Effector memory CD8-positive, alpha-beta T cell (primary cell): ENCODE measurements around the gene RFTN2.
"Not testable (repeated sequence)": the region's sequence is repeated elsewhere in the genome, so short reads cannot be mapped to it uniquely, and the experiment has no call there.

Source experiments
- ATAC-seq: fragments of 150-1000 bp; cut with Tn5 transposase; replicated peaks from 2 replicates; pipeline ENCODE4 v1.10.0; 2021; ENCODE audit warnings: mild to moderate bottlenecking, moderate library complexity
- DNase-seq, 3 experiments: peaks; one replicate each; pipeline ENCODE4 v3.0.0; 2021
- H3K27ac Mint-ChIP-seq, 2 donors: one replicate each; pipeline ENCODE4 v1.8.0; 2022; ENCODE audit warnings: mild to moderate bottlenecking in 2 of 2, mixed read lengths in 2 of 2, moderate library complexity in 2 of 2
- H3K27me3 Mint-ChIP-seq, 2 donors: one replicate each; pipeline ENCODE4 v1.8.0; 2022; ENCODE audit warnings: mixed read lengths in 2 of 2
- H3K36me3 Mint-ChIP-seq: one replicate; pipeline ENCODE4 v1.8.0; 2022; ENCODE audit warnings: mild to moderate bottlenecking, moderate library complexity, mixed read lengths; ENCODE audit not compliant: insufficient read depth
- H3K4me1 Mint-ChIP-seq, 2 donors: one replicate each; pipeline ENCODE4 v1.8.0; 2022; ENCODE audit warnings: low read depth in 2 of 2, mixed read lengths in 2 of 2
- H3K4me3 Mint-ChIP-seq, 2 donors: one replicate each; pipeline ENCODE4 v1.8.0; 2022; ENCODE audit warnings: mild to moderate bottlenecking in 2 of 2, mixed read lengths in 2 of 2, moderate library complexity in 2 of 2
- H3K9me3 Mint-ChIP-seq, 2 donors: one replicate each; pipeline ENCODE4 v1.8.0; 2022; ENCODE audit warnings: mixed read lengths in 2 of 2

RFTN2 gene

DNA sequence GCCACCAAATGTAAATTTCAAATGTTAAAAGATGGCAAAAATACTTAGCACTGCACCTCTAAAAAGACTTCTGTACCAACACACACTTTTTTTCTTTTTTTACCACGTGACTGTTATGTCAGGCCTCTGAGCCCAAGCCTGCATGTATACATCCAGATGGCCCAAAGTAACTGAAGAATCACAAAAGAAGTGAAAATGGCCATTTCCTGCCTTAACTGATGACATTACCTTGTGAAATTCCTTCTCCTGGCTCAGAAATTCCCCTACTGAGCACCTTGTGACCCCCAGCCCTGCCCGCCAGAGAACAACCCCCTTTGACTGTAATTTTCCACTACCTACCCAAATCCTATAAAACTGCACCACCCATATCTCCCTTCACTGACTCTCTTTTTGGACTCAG, 97.1 kb downstream of the RFTN2 start:
- H3K36me3 Mint-ChIP-seq, H3K4me3 Mint-ChIP-seq, ATAC-seq: not testable (repeated sequence)

GRCh38 chr2:197577446-197577845, 97.9 kb downstream of the RFTN2 start:
- no peak for DNase-seq
- no peak for ATAC-seq
- Mint-ChIP-seq H3K27me3 (no peaks in the 10 kb centered on the region), H3K4me1 (no peaks in the 10 kb centered on the region), H3K36me3 (no peaks in the 10 kb centered on the region), H3K4me3 (no peak overlapping the region), H3K27ac (no peak overlapping the region), H3K9me3 (no peaks in the 10 kb centered on the region)

More for the DNA sequence above, 97.1 kb downstream of the RFTN2 start:
- not testable (repeated sequence) for H3K27ac Mint-ChIP-seq, DNase-seq, H3K27me3 Mint-ChIP-seq, H3K9me3 Mint-ChIP-seq, H3K4me1 Mint-ChIP-seq

DNA sequence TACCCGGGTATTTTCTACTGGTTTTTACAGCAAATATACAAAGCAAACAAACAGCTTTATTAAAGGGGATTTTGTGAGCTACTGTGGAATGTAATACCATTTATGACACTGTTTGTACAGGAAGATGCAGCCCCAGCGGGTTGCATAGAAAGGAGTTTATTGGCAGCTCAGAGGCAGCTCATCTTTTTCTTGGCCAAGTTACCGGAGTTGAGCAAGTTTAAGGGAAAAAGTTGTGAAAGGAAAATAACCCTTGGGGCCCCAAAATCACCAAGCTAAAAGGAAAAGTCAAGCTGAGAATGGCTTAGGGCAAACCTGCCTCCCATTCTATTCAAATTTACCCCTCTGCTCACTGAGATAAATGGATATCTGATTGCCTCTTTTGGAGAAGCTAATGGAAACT, 98.8 kb downstream of the RFTN2 start:
- Mint-ChIP-seq H3K9me3 (no peaks in the 10 kb centered on the region), H3K4me3 (no peak overlapping the region), H3K36me3 (no peaks in the 10 kb centered on the region), H3K4me1 (no peaks in the 10 kb centered on the region), H3K27me3 (no peaks in the 10 kb centered on the region), H3K27ac (no peak overlapping the region)
- ATAC-seq, result no peak
- no peak for DNase-seq

DNA sequence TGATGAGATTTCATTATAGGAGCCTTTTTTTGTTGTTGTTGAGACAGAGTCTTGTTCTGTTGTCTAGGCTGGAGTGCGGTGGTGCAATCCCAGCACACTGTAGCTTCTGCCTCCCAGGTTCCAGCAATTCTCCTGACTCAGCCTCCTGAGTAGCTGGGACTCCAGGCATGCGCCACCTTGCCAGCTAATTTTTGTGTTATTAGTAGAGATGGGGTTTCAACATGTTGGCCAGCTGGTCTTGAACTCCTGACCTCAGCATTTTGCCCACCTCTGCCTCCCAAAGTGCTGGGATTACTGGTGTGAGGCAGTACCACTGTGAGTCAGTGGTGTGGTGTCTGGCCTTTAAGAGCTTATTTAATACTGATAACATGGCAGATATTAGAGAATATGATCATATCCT, 99.4 kb downstream of the RFTN2 start:
- no peak overlapping the region for H3K27ac Mint-ChIP-seq
- H3K27me3 Mint-ChIP-seq, result no peaks in the 10 kb centered on the region
- no peaks in the 10 kb centered on the region for H3K4me1 Mint-ChIP-seq
- no peak for ATAC-seq
- no peaks in the 10 kb centered on the region for H3K36me3 Mint-ChIP-seq
- no peaks in the 10 kb centered on the region for H3K9me3 Mint-ChIP-seq
- no peak for DNase-seq
- no peak overlapping the region for H3K4me3 Mint-ChIP-seq

DNA sequence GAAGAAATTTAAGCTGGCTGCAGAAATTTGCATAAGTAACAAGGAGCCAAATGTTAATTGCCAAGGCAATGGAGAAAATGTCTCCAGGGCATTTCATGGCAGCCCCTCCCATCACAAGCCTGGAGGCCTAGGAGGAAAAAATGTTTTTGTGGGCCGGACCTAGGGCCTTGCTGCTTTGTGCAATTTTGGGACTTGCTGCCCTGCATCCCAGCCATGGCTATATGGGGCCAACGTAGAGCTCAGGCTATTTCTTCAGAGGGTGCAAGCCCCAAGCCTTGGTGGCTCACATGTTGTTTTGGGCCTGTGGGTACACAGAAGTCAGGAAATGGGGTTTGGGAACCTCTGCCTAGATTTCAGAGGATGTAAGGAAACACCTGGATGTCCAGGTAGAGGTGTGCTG, 101.8 kb downstream of the RFTN2 start:
- Mint-ChIP-seq H3K36me3 (no peaks in the 10 kb centered on the region), H3K4me3 (no peak overlapping the region), H3K9me3 (no peaks in the 10 kb centered on the region), H3K4me1 (no peaks in the 10 kb centered on the region), H3K27me3 (no peaks in the 10 kb centered on the region), H3K27ac (no peak overlapping the region)
- DNase-seq, result no peak
- ATAC-seq, result no peak

- no peak for DNase-seq
- Mint-ChIP-seq H3K27me3 (no peaks in the 10 kb centered on the region), H3K9me3 (no peaks in the 10 kb centered on the region), H3K36me3 (no peaks in the 10 kb centered on the region), H3K4me1 (no peaks in the 10 kb centered on the region), H3K4me3 (no peak overlapping the region), H3K27ac (no peak overlapping the region)
- ATAC-seq, result no peak
Measured at GRCh38 chr2:197571627-197572271, 103.6 kb downstream of the RFTN2 start.

DNA sequence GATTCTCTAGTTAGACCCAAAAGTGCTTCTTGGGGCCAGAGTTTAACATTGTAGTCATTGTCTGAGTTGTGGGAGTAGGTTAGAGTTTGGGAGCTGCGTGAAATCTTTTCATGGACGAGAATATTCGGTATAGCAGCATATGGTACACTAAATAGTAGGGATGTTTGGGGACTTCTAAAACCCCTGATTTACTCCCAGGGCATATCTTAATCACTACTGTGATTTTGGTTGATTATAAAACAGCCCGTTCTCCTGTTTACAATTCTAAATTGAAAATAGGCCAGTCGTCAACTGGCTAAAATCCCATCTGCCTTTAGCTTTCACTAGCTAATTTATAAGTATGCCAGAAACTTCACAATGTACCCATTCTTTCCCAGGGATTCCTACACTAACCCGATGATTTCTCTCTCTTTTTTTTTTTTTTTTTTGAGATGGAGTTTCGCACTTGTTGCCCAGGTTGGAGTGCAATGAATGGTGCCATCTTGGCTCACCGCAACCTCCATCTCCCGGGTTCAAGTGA, 115.2 kb downstream of the RFTN2 start:
- Mint-ChIP-seq H3K27ac (peak overlapping the region in 1 of 2 donors; percentile 23), H3K27me3 (no peaks in the 10 kb centered on the region), H3K4me3 (no peak overlapping the region), H3K4me1 (peaks cover 3 to 19% of the 10 kb centered on the region in 2 donors), H3K9me3 (no peaks in the 10 kb centered on the region), H3K36me3 (peaks cover 13% of the 10 kb centered on the region)
- no peak for ATAC-seq
- DNase-seq, result no peak

GRCh38 chr2:197559681-197560080, 115.7 kb downstream of the RFTN2 start:
- H3K27ac Mint-ChIP-seq, result no peak overlapping the region
- H3K27me3 Mint-ChIP-seq, result no peaks in the 10 kb centered on the region
- H3K4me3 Mint-ChIP-seq, result no peak overlapping the region
- DNase-seq, result no peak
- peaks cover 3 to 14% of the 10 kb centered on the region in 2 donors for H3K4me1 Mint-ChIP-seq
- no peaks in the 10 kb centered on the region for H3K9me3 Mint-ChIP-seq
- peaks cover 18% of the 10 kb centered on the region for H3K36me3 Mint-ChIP-seq
- no peak for ATAC-seq

GRCh38 chr2:197558393-197558792, 117.0 kb downstream of the RFTN2 start:
- no peaks in the 10 kb centered on the region for H3K9me3 Mint-ChIP-seq
- peaks cover 3 to 8% of the 10 kb centered on the region in 2 donors for H3K4me1 Mint-ChIP-seq
- H3K27me3 Mint-ChIP-seq, result no peaks in the 10 kb centered on the region
- H3K27ac Mint-ChIP-seq, result no peak overlapping the region
- H3K36me3 Mint-ChIP-seq, result peaks cover 31% of the 10 kb centered on the region
- DNase-seq (no peak), ATAC-seq (no peak)
- no peak overlapping the region for H3K4me3 Mint-ChIP-seq

DNA sequence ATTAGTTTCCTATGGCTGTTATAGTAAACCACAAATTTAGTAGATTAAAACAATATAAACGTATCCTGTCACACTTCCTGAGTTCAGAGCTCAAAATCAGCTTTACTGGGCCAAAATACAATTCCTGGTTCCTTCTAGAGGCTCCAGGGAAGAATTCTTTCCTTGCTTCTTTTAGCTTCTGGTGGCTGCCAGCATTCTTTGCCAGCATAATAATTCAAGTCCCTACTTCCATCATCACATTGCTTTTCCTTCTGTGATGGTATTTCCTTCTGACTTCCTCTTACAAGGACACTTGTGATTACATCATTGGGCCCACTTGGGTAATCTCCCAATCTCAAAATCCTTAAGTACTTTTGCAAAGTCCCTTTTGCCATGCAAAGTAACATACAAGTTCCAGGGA, 118.9 kb downstream of the RFTN2 start:
- H3K27ac Mint-ChIP-seq, result peak overlapping the region in 1 of 2 donors; percentile 68
- H3K9me3 Mint-ChIP-seq, result no peaks in the 10 kb centered on the region
- peaks cover 0 to 8% of the 10 kb centered on the region in 2 donors for H3K4me1 Mint-ChIP-seq
- peaks cover 40% of the 10 kb centered on the region for H3K36me3 Mint-ChIP-seq
- H3K4me3 Mint-ChIP-seq, result no peak overlapping the region
- H3K27me3 Mint-ChIP-seq, result no peaks in the 10 kb centered on the region
- DNase-seq (no peak), ATAC-seq (no peak)

DNA sequence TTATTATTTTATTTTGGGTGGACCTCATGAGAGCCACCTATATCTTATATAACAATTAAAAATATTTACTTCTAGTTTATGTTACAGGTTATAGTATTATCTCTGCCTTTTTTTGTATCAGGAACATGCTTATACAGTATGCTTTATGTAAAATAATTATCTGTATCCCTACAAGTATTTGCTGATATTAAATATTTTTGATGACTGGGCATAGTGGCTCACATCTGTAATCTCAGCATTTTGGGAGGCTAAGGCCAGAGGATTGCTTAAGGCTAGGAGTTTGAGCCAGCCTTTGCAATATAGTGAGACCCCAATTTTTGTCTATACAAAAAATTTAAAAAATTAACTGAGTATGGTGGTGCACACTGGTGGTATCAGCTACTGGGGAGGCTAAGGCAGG, 119.9 kb downstream of the RFTN2 start:
- DNase-seq (no peak), ATAC-seq (no peak)
- no peaks in the 10 kb centered on the region for H3K27me3 Mint-ChIP-seq
- H3K4me1 Mint-ChIP-seq, result peaks cover 0 to 8% of the 10 kb centered on the region in 2 donors
- H3K4me3 Mint-ChIP-seq, result no peak overlapping the region
- peaks cover 47% of the 10 kb centered on the region for H3K36me3 Mint-ChIP-seq
- no peaks in the 10 kb centered on the region for H3K9me3 Mint-ChIP-seq
- H3K27ac Mint-ChIP-seq, result peak overlapping the region in 1 of 2 donors; percentile 68

- H3K4me3 Mint-ChIP-seq, H3K9me3 Mint-ChIP-seq, ATAC-seq, H3K27ac Mint-ChIP-seq, H3K4me1 Mint-ChIP-seq, H3K27me3 Mint-ChIP-seq, DNase-seq: not testable (repeated sequence)
- H3K36me3 Mint-ChIP-seq, result peaks cover 69% of the 10 kb centered on the region
Measured at GRCh38 chr2:197551260-197551659, 124.1 kb downstream of the RFTN2 start.

DNA sequence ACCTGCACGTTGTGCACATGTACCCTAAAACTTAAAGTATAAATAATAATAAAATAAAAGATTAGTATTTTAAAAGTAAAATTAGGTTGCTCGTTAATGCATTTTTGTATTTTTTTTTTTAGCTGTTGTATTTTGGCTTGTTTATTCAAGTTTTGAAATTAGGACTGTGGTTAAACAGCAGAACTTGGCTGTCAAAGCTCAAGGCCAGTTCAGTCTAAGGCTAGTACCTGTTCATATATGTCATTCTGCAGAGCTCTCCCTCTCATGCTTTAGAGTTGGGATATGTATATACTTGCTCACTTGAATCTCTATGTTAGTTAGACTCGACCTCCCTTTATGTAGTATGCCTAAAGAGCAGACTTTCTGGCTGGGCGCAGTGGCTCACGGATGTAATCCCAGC, 126.8 kb downstream of the RFTN2 start:
- no peak for ATAC-seq
- Mint-ChIP-seq H3K36me3 (peaks cover 75% of the 10 kb centered on the region), H3K4me3 (no peak overlapping the region), H3K27ac (no peak overlapping the region), H3K27me3 (no peaks in the 10 kb centered on the region), H3K9me3 (no peaks in the 10 kb centered on the region), H3K4me1 (no peaks in the 10 kb centered on the region)
- DNase-seq, result no peak

GRCh38 chr2:197547163-197547900, 128.1 kb downstream of the RFTN2 start:
- H3K4me1 Mint-ChIP-seq, result peaks cover under 1 to 4% of the 10 kb centered on the region in 2 donors
- peaks cover 80% of the 10 kb centered on the region for H3K36me3 Mint-ChIP-seq
- no peaks in the 10 kb centered on the region for H3K9me3 Mint-ChIP-seq
- no peak for ATAC-seq
- no peak overlapping the region for H3K4me3 Mint-ChIP-seq
- DNase-seq, result no peak
- H3K27ac Mint-ChIP-seq, result no peak overlapping the region
- no peaks in the 10 kb centered on the region for H3K27me3 Mint-ChIP-seq
